GM12874 (cell line): Measurements from ENCODE around the gene CDCA5.

Source experiments
- TF ChIP-seq, protein P1 (sequence below): IDR thresholded peaks from 2 replicates; pipeline ENCODE4 v1.5.1; 2011; ENCODE audit warnings: low read depth, mild to moderate bottlenecking, control low read depth, low read length, moderate library complexity; ENCODE audit not compliant: insufficient read depth

CDCA5 gene

DNA sequence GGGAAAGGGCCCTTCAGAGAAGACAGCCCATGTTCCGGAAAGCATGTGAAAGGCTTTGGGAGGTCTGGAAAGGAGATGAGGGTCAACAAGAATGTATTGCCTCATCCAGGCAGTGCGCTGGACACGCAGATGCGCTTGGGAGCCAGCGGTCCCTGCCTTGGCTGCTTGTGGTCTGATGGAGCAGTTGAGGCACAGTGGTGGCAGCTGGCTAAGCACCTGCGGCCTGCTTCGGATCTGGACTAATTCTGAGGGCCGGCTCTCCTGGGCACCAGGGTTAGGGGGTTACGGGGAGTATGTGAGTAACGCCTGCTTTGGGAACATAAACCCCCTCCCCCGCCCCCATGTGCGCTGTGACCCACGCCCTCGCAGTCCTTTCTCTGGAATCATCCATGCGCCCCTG is 23.2 kb upstream of the CDCA5 start:
- TF ChIP-seq, protein P1, sequence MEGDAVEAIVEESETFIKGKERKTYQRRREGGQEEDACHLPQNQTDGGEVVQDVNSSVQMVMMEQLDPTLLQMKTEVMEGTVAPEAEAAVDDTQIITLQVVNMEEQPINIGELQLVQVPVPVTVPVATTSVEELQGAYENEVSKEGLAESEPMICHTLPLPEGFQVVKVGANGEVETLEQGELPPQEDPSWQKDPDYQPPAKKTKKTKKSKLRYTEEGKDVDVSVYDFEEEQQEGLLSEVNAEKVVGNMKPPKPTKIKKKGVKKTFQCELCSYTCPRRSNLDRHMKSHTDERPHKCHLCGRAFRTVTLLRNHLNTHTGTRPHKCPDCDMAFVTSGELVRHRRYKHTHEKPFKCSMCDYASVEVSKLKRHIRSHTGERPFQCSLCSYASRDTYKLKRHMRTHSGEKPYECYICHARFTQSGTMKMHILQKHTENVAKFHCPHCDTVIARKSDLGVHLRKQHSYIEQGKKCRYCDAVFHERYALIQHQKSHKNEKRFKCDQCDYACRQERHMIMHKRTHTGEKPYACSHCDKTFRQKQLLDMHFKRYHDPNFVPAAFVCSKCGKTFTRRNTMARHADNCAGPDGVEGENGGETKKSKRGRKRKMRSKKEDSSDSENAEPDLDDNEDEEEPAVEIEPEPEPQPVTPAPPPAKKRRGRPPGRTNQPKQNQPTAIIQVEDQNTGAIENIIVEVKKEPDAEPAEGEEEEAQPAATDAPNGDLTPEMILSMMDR, result no peak

DNA sequence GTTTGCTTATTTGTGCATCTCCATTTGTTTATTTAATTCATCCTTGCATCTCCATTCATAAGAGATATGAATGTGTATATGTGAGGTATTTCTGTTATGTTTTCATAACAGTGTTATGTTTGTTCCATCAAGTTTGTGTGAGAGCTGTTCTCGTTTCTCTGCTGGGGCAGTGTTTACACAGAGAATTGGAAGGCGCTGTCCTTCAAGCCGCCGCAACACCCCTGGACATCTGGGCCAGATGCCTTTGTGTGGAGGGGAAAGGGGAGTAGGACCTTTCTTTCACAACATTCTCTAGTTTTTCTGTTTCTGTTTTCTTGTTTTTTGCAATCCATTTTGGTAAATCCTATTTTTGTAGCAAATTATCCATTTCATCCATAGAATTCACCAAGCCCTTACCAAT is 20.8 kb upstream of the CDCA5 start:
- TF ChIP-seq, protein P1, result no peak

DNA sequence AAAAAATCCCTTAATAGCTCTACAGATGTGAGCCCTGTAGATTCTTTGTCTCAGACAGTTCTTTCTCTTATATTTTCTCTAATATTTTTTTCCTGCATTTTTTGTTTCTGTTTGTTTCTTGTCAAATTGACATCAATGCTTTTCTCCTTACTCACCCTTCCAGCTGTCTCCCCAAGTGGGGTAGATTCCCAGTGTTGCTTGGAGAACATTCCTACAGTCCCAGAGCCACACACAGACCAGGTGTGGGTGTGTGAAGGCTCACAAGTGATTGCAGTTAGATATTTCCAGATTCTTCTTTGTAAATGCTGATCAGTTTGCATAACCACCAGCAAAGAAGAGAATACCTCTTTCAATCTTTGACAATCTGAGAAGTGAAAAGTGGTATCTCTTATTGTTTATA is 19.6 kb upstream of the CDCA5 start:
- TF ChIP-seq, protein P1, result no peak

DNA sequence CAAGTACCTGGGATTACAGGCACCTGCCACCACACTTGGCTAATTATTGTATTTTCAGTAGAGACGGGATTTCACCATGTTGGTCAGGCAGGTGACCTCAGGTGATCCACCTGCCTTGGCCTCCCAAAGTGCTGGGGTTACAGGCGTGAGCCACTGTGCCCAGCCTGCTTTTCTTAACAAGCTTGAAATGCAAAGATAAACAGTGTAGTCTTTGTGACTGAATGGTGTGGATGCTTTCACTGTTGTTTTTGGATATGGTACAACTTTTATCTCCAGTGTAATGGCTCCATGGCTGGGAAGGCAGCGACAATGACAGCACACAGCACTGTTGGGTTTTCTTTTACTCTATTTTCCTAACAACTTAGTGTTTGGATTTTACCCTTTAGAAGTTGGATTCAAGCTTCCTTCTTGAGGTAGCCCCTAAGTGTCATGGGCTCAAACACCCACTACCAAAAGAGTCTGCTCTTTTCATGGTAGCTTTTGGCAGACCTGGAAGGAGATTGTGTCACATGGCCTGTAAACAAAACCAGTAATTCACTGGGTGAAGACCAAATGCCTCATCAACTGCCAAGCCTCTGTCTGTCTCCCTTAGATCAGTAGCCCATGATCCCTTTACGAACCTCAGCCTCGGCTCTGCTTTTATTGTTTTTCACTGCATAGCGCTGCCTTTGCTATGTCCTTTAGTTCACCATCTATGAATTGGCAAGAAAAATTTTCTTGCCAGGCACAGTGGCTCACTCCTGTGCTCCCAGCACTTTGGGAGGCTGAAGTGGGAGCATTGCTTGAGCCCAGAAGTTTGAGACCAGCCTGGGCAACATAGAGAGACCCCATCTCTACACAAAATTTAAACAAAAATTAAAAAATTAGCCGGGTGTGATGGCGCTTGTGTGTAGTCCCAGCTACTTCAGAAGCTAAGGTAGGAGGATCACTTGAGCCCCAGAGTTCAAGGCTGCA is 18.6 kb upstream of the CDCA5 start:
- TF ChIP-seq, protein P1, result no peak

DNA sequence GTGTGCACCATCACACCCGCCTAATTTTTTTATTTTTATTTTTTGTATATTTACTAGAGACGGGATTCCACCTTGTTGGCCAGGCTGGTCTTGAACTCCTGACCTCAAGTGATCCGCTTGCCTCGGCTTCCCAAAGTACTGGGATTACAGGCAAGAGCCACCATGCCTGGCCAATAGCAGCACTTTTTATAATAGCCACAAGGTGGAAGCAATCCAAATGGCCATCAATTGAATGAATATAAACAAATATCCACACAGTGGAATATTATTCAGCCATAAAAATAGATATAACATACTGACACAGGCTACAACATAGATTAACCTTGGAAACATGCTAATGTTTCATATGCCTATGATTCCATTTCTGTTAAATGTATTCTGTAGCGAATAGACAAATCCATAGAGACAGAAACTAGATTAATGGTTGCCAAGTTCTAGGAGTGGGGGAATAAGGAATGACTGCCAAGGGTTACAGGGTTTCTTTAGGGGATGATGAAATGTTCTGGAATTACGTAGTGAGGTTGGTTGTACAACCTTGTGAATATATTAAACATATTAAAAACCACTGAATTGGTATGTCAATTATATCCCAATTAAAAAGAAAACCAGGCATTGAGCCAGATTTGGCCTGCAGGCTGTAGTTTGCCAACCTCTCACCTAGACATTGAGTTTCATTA is 17.0 kb upstream of the CDCA5 start:
- TF ChIP-seq, protein P1, result no peak

DNA sequence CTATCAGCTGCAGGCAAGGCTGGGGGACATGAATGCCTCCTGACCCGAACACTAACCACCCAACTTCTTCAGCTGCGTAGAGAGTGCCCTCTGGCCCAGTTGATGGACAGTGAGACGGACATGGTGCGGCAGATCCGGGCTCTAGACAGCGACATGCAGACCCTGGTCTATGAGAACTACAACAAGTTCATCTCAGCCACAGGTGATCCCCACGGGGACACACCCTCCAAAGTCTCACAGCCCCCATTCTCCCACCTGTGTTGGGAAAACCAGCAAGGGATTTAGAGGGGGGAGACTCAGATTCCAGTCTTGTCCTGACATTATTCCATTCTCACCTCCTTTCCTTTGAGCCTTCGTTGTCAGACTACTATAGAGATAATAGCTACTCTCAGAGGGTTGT is 13.1 kb upstream of the CDCA5 start:
- TF ChIP-seq, protein P1, result no peak

DNA sequence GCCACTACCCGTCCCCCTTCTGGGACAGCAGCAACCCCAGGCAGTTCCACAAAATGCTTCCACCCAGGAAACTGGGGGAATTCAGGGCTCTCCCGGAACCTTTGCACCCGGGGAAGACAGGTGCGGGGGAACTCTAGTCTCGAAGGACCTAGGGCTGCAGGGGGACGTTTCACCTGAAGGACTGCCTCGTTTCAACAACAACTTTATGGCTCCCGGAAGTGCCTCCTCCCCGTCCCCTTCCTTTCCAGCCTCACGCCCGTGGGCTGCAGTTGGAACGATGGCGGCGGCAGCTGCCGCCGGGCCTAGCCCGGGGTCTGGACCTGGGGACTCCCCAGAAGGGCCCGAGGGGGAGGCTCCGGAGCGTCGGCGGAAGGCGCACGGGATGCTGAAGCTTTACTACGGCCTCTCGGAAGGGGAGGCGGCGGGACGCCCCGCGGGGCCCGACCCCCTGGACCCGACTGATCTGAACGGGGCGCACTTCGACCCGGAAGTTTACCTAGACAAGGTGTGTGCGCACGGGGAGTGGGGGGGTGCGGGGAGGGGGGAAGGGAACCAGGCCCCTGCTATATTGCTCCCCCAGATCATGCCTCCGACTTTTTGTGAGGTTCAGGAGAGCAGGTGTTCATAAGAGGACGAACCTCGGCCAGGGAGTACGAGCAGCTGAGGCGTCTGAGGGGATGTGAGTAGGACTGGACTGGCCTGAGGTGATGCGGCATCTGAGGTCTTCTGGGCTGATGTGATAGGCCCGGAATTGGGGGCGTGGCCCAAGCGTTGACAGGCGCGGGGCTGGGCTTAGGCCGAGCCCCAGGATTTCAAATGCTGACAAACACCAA is 12.3 kb upstream of the CDCA5 start, which contains the start of gene VPS51:
Gene VPS51, plus strand, starts transcription at position 241 of the 833 bp plus-strand sequence. Its CDS starts 37 bp downstream, at position 278.
- TF ChIP-seq, protein P1, result no peak
